ENCODE data around the gene KRTAP5-5.
"Not testable (repeated sequence)": the region's sequence is repeated elsewhere in the genome, so short reads cannot be mapped to it uniquely, and the experiment has no call there.

KRTAP5-5 gene

GRCh38 chr11:1643146-1643690 lies 13.6 kb downstream of the KRTAP5-5 start:
- Mint-ChIP-seq H3K27me3 (peaks cover 9% of the 10 kb centered on the region), H3K36me3 (no peaks in the 10 kb centered on the region), H3K4me3 (no peak overlapping the region), H3K9me3 (ENCODE audit: low read depth) (no peaks in the 10 kb centered on the region), H3K4me1 (ENCODE audit: low read depth) (peaks cover 2% of the 10 kb centered on the region), H3K27ac (no peak overlapping the region)

- Mint-ChIP-seq H3K36me3 (no peaks in the 10 kb centered on the region), H3K4me3 (no peak overlapping the region), H3K4me1 (ENCODE audit: low read depth) (no peaks in the 10 kb centered on the region), H3K27me3 (peaks cover 9% of the 10 kb centered on the region), H3K27ac (no peak overlapping the region), H3K9me3 (ENCODE audit: low read depth) (no peaks in the 10 kb centered on the region)
Observed at GRCh38 chr11:1644601-1645356, 15.2 kb downstream of the KRTAP5-5 start.

GRCh38 chr11:1645357-1645821 lies 15.8 kb downstream of the KRTAP5-5 start:
- Mint-ChIP-seq H3K36me3 (no peaks in the 10 kb centered on the region), H3K27me3 (peaks cover 7% of the 10 kb centered on the region), H3K4me1 (ENCODE audit: low read depth) (no peaks in the 10 kb centered on the region), H3K4me3 (no peak overlapping the region), H3K27ac (no peak overlapping the region), H3K9me3 (ENCODE audit: low read depth) (no peaks in the 10 kb centered on the region)

GRCh38 chr11:1646540-1646939 lies 17.0 kb downstream of the KRTAP5-5 start:
- not testable (repeated sequence) for H3K4me1 Mint-ChIP-seq (ENCODE audit: low read depth); H3K27ac Mint-ChIP-seq; H3K36me3 Mint-ChIP-seq; H3K27me3 Mint-ChIP-seq; H3K4me3 Mint-ChIP-seq; H3K9me3 Mint-ChIP-seq (ENCODE audit: low read depth)

- Mint-ChIP-seq H3K36me3 (no peaks in the 10 kb centered on the region), H3K4me1 (ENCODE audit: low read depth) (no peaks in the 10 kb centered on the region), H3K4me3 (no peak overlapping the region), H3K27ac (no peak overlapping the region), H3K27me3 (peaks cover 7% of the 10 kb centered on the region), H3K9me3 (ENCODE audit: low read depth) (no peaks in the 10 kb centered on the region)
Observed at GRCh38 chr11:1647901-1648652, 18.5 kb downstream of the KRTAP5-5 start.

- peaks cover 7% of the 10 kb centered on the region for H3K27me3 Mint-ChIP-seq
Observed at GRCh38 chr11:1648653-1649420, 19.3 kb downstream of the KRTAP5-5 start.

GRCh38 chr11:1650034-1650917 lies 20.7 kb downstream of the KRTAP5-5 start:
- Mint-ChIP-seq H3K4me3 (no peak overlapping the region), H3K4me1 (ENCODE audit: low read depth) (peaks cover 2% of the 10 kb centered on the region), H3K27ac (no peak overlapping the region), H3K9me3 (ENCODE audit: low read depth) (no peaks in the 10 kb centered on the region), H3K27me3 (peaks cover 7% of the 10 kb centered on the region), H3K36me3 (no peaks in the 10 kb centered on the region)

More at GRCh38 chr11:1648653-1649420, 19.3 kb downstream of the KRTAP5-5 start:
- H3K27ac Mint-ChIP-seq: no peak overlapping the region
- H3K4me1 Mint-ChIP-seq (ENCODE audit: low read depth): no peaks in the 10 kb centered on the region
- no peak overlapping the region for H3K4me3 Mint-ChIP-seq
- no peaks in the 10 kb centered on the region for H3K36me3 Mint-ChIP-seq
- H3K9me3 Mint-ChIP-seq (ENCODE audit: low read depth): no peaks in the 10 kb centered on the region

GRCh38 chr11:1650918-1651262 lies 21.3 kb downstream of the KRTAP5-5 start:
- Mint-ChIP-seq H3K27me3 (peaks cover 7% of the 10 kb centered on the region), H3K9me3 (ENCODE audit: low read depth) (no peaks in the 10 kb centered on the region), H3K27ac (no peak overlapping the region), H3K4me1 (ENCODE audit: low read depth) (peaks cover 2% of the 10 kb centered on the region), H3K36me3 (no peaks in the 10 kb centered on the region), H3K4me3 (no peak overlapping the region)

GRCh38 chr11:1651411-1651980 lies 21.9 kb downstream of the KRTAP5-5 start:
- no peaks in the 10 kb centered on the region for H3K9me3 Mint-ChIP-seq (ENCODE audit: low read depth)
- peaks cover 2% of the 10 kb centered on the region for H3K4me1 Mint-ChIP-seq (ENCODE audit: low read depth)

GRCh38 chr11:1652026-1652425 lies 22.5 kb downstream of the KRTAP5-5 start:
- Mint-ChIP-seq H3K27me3 (peaks cover 7% of the 10 kb centered on the region), H3K4me3 (no peak overlapping the region), H3K27ac (no peak overlapping the region), H3K9me3 (ENCODE audit: low read depth) (no peaks in the 10 kb centered on the region), H3K4me1 (ENCODE audit: low read depth) (peaks cover 2% of the 10 kb centered on the region), H3K36me3 (no peaks in the 10 kb centered on the region)

More at GRCh38 chr11:1651411-1651980, 21.9 kb downstream of the KRTAP5-5 start:
- Mint-ChIP-seq H3K36me3 (no peaks in the 10 kb centered on the region), H3K27ac (no peak overlapping the region), H3K4me3 (no peak overlapping the region), H3K27me3 (peaks cover 7% of the 10 kb centered on the region)

- Mint-ChIP-seq H3K36me3 (no peaks in the 10 kb centered on the region), H3K4me1 (ENCODE audit: low read depth) (peaks cover 2% of the 10 kb centered on the region), H3K27me3 (peaks cover 3% of the 10 kb centered on the region), H3K4me3 (no peak overlapping the region), H3K27ac (no peak overlapping the region), H3K9me3 (ENCODE audit: low read depth) (no peaks in the 10 kb centered on the region)
Observed at GRCh38 chr11:1652442-1652770, 22.8 kb downstream of the KRTAP5-5 start.

GRCh38 chr11:1652771-1653540 lies 23.4 kb downstream of the KRTAP5-5 start:
- Mint-ChIP-seq H3K9me3 (ENCODE audit: low read depth) (no peaks in the 10 kb centered on the region), H3K4me3 (no peak overlapping the region), H3K4me1 (ENCODE audit: low read depth) (peaks cover 2% of the 10 kb centered on the region)

GRCh38 chr11:1653541-1654387 lies 24.2 kb downstream of the KRTAP5-5 start:
- no peak overlapping the region for H3K4me3 Mint-ChIP-seq
- no peaks in the 10 kb centered on the region for H3K36me3 Mint-ChIP-seq
- no peak overlapping the region for H3K27ac Mint-ChIP-seq
- H3K4me1 Mint-ChIP-seq (ENCODE audit: low read depth): peaks cover 2% of the 10 kb centered on the region
- H3K9me3 Mint-ChIP-seq (ENCODE audit: low read depth): no peaks in the 10 kb centered on the region
- peaks cover 3% of the 10 kb centered on the region for H3K27me3 Mint-ChIP-seq

More at GRCh38 chr11:1652771-1653540, 23.4 kb downstream of the KRTAP5-5 start:
- Mint-ChIP-seq H3K36me3 (no peaks in the 10 kb centered on the region), H3K27ac (no peak overlapping the region), H3K27me3 (peaks cover 3% of the 10 kb centered on the region)
